DOHH2 (cell line): Measurements from ENCODE around the gene CCNL1.

ENCODE experiments used
- H3F3A ChIP-seq: fragments of 200-600 bp; sonication (generic), shearing (Covaris generic); 2 replicates; pipeline ENCODE4 v1.6.0; 2016; ENCODE audit warnings: antibody characterized with exemption, mild to moderate bottlenecking; ENCODE audit not compliant: control insufficient read depth, insufficient read depth
- H3K27ac ChIP-seq: fragments of 200-600 bp; sonication (generic); 2 replicates; pipeline ENCODE4 v1.5.1; 2014; ENCODE audit warnings: low read depth, mild to moderate bottlenecking, low read length, moderate library complexity
- H3K27me3 ChIP-seq: fragments of 200-600 bp; sonication (generic); 2 replicates; pipeline ENCODE4 v1.6.1; 2014; ENCODE audit warnings: mild to moderate bottlenecking, low read length, mixed read lengths; ENCODE audit not compliant: control insufficient read depth
- H3K36me3 ChIP-seq: fragments of 200-600 bp; sonication (generic); 2 replicates; pipeline ENCODE4 v1.6.1; 2014; ENCODE audit warnings: mild to moderate bottlenecking, low read length, moderate library complexity, mixed read lengths; ENCODE audit not compliant: control insufficient read depth
- H3K4me1 ChIP-seq: fragments of 200-600 bp; sonication (generic); 2 replicates; pipeline ENCODE4 v1.6.1; 2014; ENCODE audit warnings: mild to moderate bottlenecking, low read length, mixed read lengths; ENCODE audit not compliant: control insufficient read depth
- H3K4me2 ChIP-seq: fragments of 200-600 bp; sonication (generic); 2 replicates; pipeline ENCODE4 v1.6.0; 2014; ENCODE audit warnings: mild to moderate bottlenecking, low read length, moderate library complexity
- H3K4me3 ChIP-seq: fragments of 200-600 bp; sonication (generic); 2 replicates; pipeline ENCODE4 v1.5.1; 2014; ENCODE audit warnings: mild to moderate bottlenecking, low read length, mixed read lengths
- H3K79me2 ChIP-seq: fragments of 200-600 bp; sonication (generic); 2 replicates; pipeline ENCODE4 v1.6.1; 2014; ENCODE audit warnings: mild to moderate bottlenecking, low read length, mixed read lengths; ENCODE audit not compliant: control insufficient read depth
- H3K9me2 ChIP-seq: fragments of 200-600 bp; sonication (generic); replicated peaks from 2 replicates; pipeline ENCODE4 v1.6.1; 2014; ENCODE audit warnings: mild to moderate bottlenecking, low read length, mixed read lengths; ENCODE audit not compliant: control insufficient read depth
- H3K9me3 ChIP-seq: fragments of 200-600 bp; sonication (generic); 2 replicates; pipeline ENCODE4 v1.6.1; 2014; ENCODE audit warnings: antibody characterized with exemption, low read length, mixed read lengths; ENCODE audit not compliant: control insufficient read depth, insufficient read depth
- H4K20me1 ChIP-seq: fragments of 200-600 bp; sonication (generic); 2 replicates; pipeline ENCODE4 v1.6.0; 2014; ENCODE audit warnings: low read depth, mild to moderate bottlenecking, antibody characterized with exemption, low read length, moderate library complexity; ENCODE audit not compliant: control insufficient read depth, insufficient read depth
- CTCF ChIP-seq: fragments of 200-600 bp; sonication (generic); IDR thresholded peaks from one replicate; pipeline ENCODE4 v1.5.1; 2014; ENCODE audit warnings: antibody characterized with exemption, mild to moderate bottlenecking, low read depth, low read length; ENCODE audit not compliant: poor library complexity, severe bottlenecking
- EZH2phosphoT487 ChIP-seq: fragments of 200-600 bp; sonication (generic); IDR thresholded peaks from 2 replicates; pipeline ENCODE4 v1.6.1; 2017; ENCODE audit warnings: borderline replicate concordance, mild to moderate bottlenecking, antibody characterized with exemption, low read length, moderate library complexity, mixed read lengths

Gene CCNL1

GRCh38 chr3:157119369-157119951 is 40.5 kb downstream of the CCNL1 start:
- Histone ChIP-seq H3K9me2 (no peaks in the 10 kb centered on the region), H3F3A (no peaks in the 10 kb centered on the region), H3K9me3 (no peaks in the 10 kb centered on the region), H3K4me1 (no peaks in the 10 kb centered on the region), H4K20me1 (no peaks in the 10 kb centered on the region), H3K27ac (no peak overlapping the region), H3K4me3 (no peak overlapping the region), H3K27me3 (no peaks in the 10 kb centered on the region), H3K4me2 (no peak overlapping the region), H3K79me2 (no peaks in the 10 kb centered on the region), H3K36me3 (no peaks in the 10 kb centered on the region)
- TF ChIP-seq CTCF = no peak
- no peak for TF ChIP-seq EZH2phosphoT487

- H3K4me1 ChIP-seq = no peaks in the 10 kb centered on the region
- H3K27ac ChIP-seq = no peak overlapping the region
- TF ChIP-seq CTCF = no peak
Measured at GRCh38 chr3:157117875-157118654, 41.9 kb downstream of the CCNL1 start.

GRCh38 chr3:157117206-157117605 is 42.7 kb downstream of the CCNL1 start:
- H3K9me2 ChIP-seq = no peaks in the 10 kb centered on the region
- no peaks in the 10 kb centered on the region for H3K9me3 ChIP-seq
- no peaks in the 10 kb centered on the region for H3F3A ChIP-seq
- H3K36me3 ChIP-seq = no peaks in the 10 kb centered on the region
- H3K4me1 ChIP-seq = no peaks in the 10 kb centered on the region
- TF ChIP-seq CTCF (no peak), EZH2phosphoT487 (no peak)
- H3K27ac ChIP-seq = no peak overlapping the region
- H3K27me3 ChIP-seq = no peaks in the 10 kb centered on the region
- H3K4me3 ChIP-seq = no peak overlapping the region
- no peak overlapping the region for H3K4me2 ChIP-seq
- no peaks in the 10 kb centered on the region for H3K79me2 ChIP-seq
- no peaks in the 10 kb centered on the region for H4K20me1 ChIP-seq

More at GRCh38 chr3:157117875-157118654, 41.9 kb downstream of the CCNL1 start:
- Histone ChIP-seq H3K27me3 (no peaks in the 10 kb centered on the region), H3K4me3 (no peak overlapping the region), H3K9me3 (no peaks in the 10 kb centered on the region), H4K20me1 (no peaks in the 10 kb centered on the region), H3K36me3 (no peaks in the 10 kb centered on the region), H3K9me2 (no peaks in the 10 kb centered on the region), H3F3A (no peaks in the 10 kb centered on the region), H3K4me2 (no peak overlapping the region), H3K79me2 (no peaks in the 10 kb centered on the region)
